GM21367 (cell line): ENCODE data around the gene TRAPPC14.

Source experiments
- ATAC-seq: cut with Tn5 transposase; IDR thresholded peaks from one replicate; pipeline ENCODE4 v1.9.1; 2021; ENCODE audit not compliant: unreplicated experiment

TRAPPC14 gene

DNA sequence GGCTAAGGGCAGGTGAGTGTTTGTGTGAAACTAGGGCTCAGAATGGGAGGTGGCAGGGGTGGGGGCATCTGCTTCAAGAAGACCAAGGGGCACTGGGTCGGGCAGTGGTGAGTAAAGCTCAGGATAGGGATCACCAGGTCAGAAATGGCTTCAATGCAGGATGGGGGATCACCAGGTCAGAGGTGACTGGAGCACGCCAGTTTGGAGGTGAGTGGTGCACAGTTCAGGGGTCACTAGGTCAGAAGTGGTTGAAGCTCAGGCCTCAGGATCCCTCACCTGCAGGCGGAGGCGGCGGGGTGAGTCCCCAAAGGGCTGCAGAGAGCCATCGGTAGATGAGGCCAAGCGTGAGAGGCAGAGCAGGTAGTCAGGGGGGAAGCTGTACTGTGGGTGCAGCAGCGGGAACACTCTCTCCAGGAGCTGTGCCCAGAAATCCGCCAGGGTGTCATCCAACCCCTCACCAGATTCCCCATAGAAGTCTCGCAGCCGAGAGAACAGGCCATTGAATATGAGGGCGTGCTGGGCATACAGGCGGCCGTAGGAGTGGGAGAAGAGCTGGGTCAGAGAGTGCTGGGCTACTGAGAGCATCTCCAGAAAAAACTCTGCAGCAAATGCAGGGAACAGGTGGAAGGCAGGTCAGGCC is 16.9 kb upstream of the TRAPPC14 start:
- ATAC-seq, result no peak

DNA sequence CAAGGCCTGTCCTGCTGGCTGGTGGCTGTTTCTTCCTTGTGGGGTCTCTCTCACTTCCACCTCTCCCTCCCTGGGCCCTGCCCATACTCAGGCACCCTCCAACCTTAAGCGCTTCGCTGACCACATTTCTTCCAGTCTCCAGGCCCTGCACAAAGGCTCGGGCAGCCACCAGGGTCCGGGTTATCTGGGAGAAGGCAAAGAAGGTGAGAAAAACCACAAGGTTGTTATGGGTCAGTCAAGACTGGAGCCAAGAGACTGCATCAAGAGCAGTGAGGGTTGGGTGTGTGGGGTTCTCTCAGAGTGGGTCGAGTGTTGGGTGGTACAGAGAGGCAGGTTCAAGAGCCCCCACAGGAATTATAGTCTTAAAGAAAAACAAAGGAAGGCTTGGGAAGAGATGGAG is 16.1 kb upstream of the TRAPPC14 start:
- ATAC-seq, result no peak

DNA sequence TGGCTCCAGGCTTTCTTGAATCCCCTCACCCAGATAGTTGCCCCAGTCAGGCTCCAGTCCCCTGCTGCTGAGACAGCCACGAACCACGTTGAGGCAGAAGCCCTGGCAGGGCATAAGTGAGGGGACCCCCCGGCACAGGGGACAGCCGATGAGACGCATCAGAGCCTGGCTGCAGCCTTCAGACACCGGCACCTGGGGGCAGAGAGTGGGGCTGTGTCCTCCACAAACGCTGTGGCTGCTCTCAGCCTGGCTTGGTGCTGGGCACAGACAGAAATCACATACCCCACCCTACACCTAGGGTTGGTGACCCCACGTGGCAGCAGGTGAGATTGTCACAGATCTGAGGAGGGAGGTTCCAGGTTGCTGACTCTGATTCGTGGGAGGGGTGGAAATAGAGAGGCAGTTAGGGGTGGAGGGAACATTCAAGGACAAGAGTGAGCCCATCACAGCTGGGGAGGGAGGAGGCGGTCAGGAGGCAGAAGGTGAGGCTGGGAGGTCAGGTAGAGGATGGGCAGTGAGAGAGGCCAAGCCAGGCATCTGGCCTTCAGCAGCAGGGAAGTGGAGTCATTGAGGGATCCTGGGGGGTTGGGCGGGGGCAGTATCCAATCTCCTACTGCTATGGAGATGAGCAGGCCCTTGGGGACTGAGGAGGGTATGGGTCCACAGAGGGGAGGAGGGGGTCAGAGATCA is 15.4 kb upstream of the TRAPPC14 start:
- ATAC-seq, result no peak

DNA sequence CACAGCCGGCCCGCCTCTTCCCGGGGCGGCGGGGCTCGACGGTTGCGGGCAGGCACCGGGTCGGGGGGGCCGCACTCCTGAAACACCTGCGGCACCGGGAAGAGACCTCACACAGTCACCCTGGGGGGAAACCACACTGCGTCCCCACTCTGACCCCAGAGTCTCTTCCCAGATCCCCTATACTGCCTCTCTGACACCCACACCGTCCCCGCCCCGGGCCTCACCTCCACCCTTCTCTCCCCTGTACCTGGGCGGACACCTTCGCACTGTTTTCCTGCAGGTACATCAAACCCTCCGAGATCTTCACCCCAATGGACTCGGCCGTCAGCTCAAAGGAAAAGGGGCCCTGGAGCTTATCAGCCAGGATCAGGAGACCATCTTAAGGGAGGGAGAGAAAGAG is 13.3 kb upstream of the TRAPPC14 start:
- no peak for ATAC-seq

DNA sequence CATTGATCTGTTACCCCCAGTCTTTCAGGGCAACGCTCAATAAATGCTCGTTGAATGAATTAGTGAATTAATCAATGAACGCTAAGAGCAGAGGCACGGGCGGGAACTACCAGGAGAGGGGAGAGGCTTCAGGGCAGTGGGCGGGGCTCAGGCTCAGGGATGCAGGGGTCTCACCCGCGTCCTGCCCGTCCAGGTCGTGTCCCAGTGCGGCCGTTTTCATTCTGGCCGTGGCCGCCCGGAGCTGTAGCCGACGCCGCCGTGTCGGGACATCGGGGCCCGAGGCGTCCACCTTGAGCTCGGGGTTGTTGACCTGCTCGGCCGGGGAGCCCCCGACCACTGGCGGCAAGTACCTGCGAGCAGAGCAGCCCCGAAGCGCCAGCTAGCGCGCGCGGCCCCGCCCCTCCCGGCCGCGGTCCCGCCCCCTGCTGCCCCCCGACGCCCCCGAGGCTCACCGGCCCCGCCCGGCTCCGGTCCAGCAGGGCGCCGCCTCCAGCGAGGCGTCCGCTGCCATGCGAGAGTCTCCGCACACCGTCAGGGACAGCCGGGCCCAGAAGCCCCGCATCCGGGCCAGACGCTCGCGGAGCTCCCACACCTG is 12.7 kb upstream of the TRAPPC14 start:
- no peak for ATAC-seq

DNA sequence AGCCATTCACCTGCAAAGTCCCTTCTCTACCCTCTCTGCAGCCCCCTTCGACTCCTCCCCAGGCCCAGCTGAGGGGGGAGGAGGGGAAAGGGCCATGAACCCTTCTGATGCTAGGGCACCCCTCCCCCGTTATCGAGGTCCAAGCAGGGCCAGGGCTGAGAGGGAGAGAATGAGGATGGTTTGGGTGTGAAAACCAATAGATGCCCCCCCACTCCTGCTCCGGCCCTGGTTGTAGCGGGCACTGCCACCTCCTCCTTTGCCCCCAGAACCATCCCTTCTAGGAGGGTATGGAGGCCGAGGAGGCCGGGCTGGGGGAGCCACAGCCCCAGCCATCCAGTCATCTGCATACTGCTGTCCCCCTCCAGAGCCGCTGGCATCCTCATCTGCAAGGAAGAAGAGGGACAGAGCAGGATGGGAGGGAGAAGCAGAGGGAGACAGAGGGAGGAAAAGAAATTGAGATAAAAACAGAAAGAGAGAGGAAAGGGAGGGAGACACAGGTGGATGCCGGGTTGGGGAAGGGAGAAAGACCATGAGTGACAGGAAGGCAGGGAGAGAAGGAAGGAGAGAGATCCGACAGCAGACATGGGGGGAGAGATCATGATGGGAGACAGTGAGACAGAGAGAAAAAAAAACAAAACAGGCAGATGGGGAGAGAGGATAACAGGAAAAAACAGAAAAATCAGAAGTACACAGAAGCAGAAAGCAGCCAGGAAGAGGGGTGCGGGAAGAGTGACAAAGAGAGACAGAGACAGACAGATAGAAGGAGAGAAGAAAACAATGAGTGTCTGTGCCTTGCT is 11.8 kb upstream of the TRAPPC14 start:
- ATAC-seq, result no peak

DNA sequence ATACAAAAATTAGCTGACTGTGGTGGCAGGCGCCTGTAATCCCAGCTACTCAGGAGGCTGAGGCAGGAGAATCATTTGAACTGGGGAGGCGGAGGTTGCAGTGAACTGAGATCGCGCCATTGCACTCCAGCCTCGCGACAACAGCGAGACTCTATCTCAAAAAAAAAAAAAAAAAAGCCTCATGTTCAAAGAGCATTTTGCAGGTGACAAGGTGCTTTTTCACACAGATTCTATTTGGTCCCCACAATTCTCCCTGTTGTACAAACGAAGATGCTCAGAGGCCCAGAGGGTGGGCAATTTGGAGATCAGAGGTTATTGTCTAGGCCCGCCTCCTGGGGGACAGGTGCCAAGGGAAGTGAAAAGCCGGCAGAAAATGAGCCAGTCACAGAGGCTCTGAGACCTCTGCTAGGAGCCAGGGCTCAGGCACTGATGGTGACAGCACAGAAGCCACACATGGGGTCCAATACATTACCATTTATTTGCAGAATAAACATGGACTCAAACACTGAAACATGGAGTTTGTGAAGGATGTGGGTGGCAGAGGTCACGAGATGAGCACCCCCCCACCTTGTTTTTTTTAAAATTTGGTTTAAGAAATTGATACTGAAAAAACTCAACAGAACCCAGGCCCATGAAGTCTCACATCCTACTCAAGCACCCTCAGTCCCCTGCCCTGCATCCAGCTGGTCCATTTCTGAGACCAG is 10.8 kb upstream of the TRAPPC14 start:
- no peak for ATAC-seq

DNA sequence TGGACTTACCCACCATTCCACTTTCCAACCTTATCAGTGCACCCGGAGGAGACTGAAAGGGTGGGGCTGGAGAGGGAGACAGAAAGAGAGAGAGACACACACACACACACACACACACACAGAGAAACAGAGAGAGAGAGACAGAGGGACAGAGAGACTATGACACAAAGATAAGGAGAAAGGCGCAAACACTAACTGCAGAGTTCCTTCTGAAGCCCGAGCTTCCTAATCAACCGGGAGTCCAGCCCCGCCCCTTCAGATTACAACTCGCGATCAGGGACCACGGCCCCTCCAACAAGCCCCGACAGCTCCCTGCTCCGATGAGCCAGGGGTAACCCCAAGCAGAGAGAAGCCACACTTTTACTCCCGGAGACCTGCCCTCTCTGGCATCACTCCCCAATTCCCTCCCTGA is 9.4 kb upstream of the TRAPPC14 start:
- ATAC-seq, result no peak

DNA sequence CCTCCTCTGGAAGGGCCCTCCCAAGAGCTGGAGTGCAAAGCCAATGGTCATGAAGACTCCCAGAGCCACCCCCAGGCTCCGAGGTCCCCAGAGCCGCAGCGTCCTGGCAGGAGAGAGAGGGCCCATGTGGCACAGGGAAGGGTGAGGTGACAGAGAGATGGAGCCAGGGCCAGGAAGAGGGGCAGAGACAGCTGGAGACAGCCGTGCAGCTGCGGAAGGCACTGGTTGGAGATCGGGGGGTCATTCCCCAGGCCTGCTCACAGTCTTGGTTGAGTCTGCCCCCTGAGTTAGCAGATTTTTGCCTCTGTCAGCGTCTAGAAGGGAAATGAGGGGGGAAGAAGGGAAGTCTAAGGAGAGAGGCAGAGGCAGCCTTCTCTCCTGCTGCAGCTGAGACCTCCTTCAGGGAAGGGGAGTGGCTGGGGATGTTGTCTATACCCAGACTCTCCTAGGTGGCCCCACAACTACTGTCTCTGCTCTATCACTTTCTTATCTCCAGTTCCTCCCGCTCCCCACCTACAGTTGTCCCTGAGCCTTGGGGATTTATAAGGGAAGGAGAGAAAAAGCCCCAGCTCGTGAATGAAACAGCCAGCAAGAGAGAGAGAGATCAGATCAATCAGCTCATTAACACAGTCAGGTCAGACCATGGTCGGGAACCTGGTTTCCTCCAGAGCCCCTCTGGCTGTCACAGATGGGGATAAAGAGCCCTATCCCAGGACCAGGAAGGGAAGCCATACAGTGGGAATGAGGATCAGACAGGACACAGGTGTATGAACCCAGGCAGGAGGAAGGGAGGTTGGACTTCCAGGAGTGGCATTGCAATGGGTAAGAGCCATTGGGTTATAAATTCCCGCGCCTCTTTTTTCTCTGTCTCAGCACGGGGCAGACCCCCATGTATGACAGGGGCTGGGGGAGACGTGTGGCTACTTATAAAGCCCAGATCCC is 8.7 kb upstream of the TRAPPC14 start:
- ATAC-seq, result no peak

DNA sequence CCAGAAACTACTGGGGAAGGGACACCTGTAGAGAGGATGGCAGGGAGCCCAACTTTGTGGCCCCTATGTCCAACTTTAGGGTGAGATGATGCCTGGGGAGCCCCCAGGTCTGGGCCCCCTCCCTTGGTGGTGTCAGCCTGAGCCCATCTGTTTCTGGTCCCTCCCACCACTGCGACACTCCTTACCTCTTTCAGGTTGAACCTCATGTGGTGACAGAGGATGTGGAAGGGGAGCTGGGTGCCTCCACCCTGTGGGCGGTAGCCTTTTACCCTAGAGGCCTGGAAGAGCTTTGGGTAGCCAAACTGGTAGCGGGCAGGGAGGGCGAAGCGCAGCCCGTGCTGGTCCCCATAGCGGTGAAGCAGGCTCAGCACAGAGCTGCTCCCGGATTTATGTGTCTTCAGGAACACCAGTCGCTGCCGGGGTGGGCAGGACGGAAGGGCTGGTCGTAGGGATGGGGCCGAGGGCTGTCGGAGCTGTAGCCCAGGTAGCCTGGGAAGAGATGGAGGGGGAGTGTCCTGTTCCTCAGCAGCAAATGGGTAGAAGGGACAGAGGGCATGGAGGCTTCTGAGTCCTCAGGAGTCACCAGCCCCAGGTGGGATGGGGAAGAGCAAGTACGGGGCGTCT is 7.9 kb upstream of the TRAPPC14 start:
- ATAC-seq, result no peak

DNA sequence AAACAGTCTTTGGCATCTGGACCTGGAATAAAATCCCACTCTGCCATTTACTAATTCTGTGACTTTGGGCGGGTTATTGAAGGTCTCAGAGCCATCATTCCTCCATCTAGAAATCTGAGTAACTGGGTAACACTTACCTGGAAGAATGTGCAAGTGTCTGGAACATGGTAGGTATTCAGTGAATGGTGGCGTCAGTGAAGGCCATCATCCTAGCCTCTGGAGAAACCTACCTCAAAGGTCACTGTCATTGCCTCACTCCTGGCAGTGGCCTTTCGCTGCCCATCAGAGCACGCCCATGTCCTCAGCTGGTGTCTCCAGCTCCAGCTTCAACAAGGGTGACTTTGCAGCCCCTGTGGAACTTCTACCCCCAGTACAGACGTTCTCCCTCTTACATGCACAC is 5.3 kb upstream of the TRAPPC14 start:
- no peak for ATAC-seq

DNA sequence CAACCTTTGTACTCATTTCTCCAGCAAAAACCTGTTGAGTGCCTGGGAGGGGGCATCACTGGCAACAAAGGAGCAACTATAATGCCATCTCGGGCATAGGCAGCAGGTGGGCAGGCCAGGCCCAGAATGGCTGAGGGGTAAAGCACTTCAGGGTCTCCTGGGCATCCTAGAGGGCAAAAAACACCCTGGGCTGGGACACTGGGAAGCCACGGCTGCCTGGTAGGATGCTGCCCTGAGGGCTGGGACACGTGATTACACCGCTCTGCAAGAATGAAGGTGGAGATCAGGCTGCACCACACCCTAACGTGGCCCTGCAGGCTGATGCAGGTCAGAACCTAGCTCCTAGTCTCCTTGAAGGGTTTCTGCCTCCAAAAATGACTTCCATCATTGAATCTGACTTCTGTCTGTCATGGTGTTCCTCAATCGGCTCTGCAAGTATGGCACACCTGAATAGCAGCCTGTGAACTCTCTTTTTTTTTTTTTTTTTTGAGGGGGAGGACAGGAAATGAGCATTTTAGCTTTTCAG is 4.5 kb upstream of the TRAPPC14 start:
- ATAC-seq, result no peak

DNA sequence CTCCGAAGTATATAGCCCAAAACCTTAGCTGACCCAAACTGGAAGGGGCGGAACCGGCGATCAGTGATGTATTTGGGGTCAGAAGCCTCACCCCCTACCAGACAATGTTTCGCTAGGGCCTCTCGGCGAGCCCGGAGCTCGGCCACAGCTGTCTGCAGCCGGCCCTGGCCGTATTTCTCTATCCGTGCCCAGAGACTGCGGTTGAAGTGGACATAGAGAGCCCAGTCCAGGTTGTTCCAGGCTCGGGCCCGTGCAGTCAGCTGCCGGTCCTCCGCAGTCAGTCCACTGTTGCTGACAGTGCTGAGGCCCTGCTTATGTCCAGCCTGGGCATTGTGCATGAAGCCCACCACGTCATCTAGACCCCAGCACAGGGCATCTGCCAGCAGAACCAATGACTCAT is 1.5 kb upstream of the TRAPPC14 start:
- no peak for ATAC-seq

DNA sequence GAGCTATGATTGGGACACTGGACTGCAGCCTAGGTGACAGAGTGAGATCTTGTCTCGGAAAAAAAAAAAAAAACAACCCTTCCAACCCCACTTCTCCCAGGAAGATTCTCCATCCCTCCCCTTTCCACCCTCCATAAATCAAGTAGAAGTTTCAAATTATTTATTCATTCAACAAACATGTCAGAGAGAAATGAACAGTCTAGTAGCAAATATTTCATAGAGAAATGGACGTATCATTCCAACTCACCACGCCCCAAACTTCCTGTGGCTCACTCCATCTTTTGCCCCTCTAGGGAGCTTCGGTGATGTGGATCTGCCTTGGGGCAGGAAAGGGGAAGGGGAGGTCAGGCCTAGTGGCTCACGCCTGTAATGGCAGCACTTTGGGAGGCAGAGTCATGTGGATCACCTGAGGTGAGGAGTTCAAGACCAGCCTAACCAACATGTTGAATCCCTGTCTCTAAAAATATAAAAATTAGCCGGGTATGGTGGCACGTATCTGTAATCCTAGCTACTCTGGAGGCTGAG is 638 bp upstream of the TRAPPC14 start:
- ATAC-seq, result no peak

DNA sequence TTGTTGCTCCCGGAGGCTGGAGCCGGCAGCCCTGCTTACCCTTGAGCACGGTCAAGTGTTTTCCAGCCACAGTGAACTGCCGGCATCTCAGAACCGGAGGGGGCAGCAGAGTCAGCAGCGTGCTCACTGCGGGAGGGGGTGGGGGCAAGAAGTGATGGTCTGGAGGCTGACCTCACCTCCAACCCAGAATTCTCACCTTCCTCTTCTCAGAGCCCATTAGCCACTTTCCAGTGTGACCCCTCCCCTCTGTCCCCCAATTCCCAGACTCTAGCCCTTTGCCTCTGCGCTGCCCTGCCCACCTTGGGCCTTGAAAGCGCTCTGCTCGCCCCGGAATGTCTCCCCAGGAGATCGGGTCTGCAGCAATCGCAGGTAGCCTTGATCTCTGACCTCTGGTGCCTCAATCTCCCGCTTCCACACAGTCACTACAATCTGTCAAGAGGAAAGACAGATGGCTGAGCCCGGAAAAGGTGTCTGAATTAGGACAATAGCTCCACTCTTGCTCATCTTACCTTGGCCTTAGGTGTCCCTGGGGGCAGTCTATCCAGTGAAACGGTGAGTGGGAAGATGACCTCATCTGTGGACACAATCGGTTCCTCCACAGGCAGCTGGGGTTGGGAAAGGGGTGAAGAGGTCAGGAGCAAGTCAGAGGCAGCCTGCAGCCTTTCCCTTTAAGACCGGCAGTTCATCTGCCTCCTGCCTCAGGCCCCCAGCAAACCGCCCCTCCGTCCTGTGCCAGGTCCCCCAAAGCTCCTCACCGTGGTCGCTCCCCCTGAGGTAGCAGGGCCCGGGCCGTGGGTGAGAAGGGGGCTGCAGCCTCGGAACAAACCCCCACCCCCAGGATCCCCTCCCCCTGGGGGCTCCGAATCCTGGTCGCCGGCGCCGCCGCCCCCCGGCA is 942 bp downstream of the TRAPPC14 start:
- no peak for ATAC-seq

DNA sequence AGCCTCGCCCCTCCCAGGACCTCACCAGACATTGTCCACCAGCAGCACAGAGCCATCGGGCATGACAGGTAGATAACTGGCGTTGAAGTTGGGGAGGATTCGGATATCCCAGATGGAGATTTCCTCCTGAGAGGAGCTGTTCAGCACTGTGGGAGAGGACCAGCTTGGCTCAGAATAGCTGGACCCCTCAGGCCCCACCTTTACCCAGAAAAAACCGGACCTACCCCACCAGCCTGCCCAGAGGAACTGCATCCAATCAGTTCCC is 1.5 kb downstream of the TRAPPC14 start:
- no peak for ATAC-seq

DNA sequence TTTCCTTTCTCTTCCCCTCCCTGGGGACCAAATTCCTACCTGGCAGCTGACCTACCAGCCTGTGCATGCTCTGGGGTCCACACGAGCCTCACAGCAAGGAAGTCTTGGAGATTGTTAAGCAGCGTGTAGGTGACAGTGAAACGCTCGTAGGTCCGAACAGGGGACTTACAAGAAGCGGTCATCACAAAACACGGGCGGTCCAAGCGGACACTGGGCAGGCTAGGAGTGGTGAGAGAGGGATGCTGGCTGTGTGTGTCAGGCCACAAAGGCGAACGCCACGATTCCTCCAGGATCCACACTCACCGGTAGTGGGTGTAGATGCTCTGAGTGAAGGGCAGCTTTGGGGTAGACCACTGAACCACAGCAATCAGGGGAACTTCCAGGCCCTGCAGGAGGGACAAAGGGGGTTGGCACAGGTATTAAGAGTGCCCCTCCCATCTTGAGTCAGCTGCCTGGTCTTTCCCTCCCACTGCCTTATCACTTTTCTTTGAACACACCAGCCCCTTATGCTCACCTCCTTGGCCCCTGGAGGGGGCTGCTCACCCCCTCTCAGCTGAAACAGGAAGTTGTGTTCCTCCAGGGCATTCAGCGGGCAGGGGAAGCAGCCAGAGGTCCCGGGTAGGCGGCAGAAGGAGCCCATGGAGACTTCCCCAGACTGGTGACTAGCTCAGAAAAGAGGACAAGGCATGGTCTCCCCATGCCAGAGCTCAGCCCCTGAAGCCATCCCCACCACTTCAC is 2.0 kb downstream of the TRAPPC14 start:
- ATAC-seq, result no peak
